ENCODE measurements around the gene MSI2. TPM values are rescaled to one million over a fixed set of nuclear protein-coding genes. Genes with fewer than 3 reads are reported as not detected.

MSI2 gene
- total and polyA plus RNA-seq, 8 donors: 35.0 to 49.5 (median 47.5) TPM

- intact Hi-C loops (cut with DNase I): no loop called here
- Histone ChIP-seq H3K27me3 (no peaks in the 10 kb centered on the region), H3K27ac (no peak overlapping the region), H3K36me3 (no peaks in the 10 kb centered on the region), H3K4me3 (no peak overlapping the region), H3K9me3 (peaks cover 0 to 6% of the 10 kb centered on the region in 2 donors), H3K4me1 (peaks cover 0 to 10% of the 10 kb centered on the region in 2 donors)
- TF ChIP-seq CTCF (IDR thresholded peaks at IDR 0.05): no peak
- ATAC-seq: no peak
- DNase-seq: no peak
Measured at GRCh38 chr17:57593739-57594462, 337.6 kb downstream of the MSI2 start.

- ATAC-seq (no peak), DNase-seq (no peak)
- Histone ChIP-seq H3K4me1 (peaks cover 0 to 18% of the 10 kb centered on the region in 2 donors), H3K9me3 (peaks cover 0 to 6% of the 10 kb centered on the region in 2 donors), H3K36me3 (no peaks in the 10 kb centered on the region), H3K27ac (no peak overlapping the region), H3K27me3 (no peaks in the 10 kb centered on the region), H3K4me3 (no peak overlapping the region)
- TF ChIP-seq CTCF (IDR thresholded peaks at IDR 0.05): no peak
- intact Hi-C loops (cut with DNase I): no loop called here
Measured at GRCh38 chr17:57594767-57595166, 338.4 kb downstream of the MSI2 start.

- no peaks in the 10 kb centered on the region for H3K36me3 ChIP-seq
- H3K4me1 ChIP-seq: peaks cover 0 to 24% of the 10 kb centered on the region in 2 donors
- no peak overlapping the region for H3K4me3 ChIP-seq
- H3K9me3 ChIP-seq: peaks cover 0 to 6% of the 10 kb centered on the region in 2 donors
- ATAC-seq (no peak), DNase-seq (no peak)
- intact Hi-C loops (cut with DNase I): no loop called here
- no peak for TF ChIP-seq CTCF (IDR thresholded peaks at IDR 0.05)
- no peak overlapping the region for H3K27ac ChIP-seq
- no peaks in the 10 kb centered on the region for H3K27me3 ChIP-seq
Measured at GRCh38 chr17:57595426-57595825, 339.1 kb downstream of the MSI2 start.

GRCh38 chr17:57595947-57596695, 339.8 kb downstream of the MSI2 start:
- H3K9me3 ChIP-seq: peaks cover 0 to 6% of the 10 kb centered on the region in 2 donors
- no peak for TF ChIP-seq CTCF (IDR thresholded peaks at IDR 0.05)
- ATAC-seq (no peak), DNase-seq (no peak)
- H3K4me3 ChIP-seq: no peak overlapping the region
- H3K4me1 ChIP-seq: peaks cover 0 to 26% of the 10 kb centered on the region in 2 donors
- no peaks in the 10 kb centered on the region for H3K27me3 ChIP-seq
- H3K36me3 ChIP-seq: no peaks in the 10 kb centered on the region
- intact Hi-C loops (cut with DNase I): no loop called here
- no peak overlapping the region for H3K27ac ChIP-seq

GRCh38 chr17:57597101-57597500, 340.8 kb downstream of the MSI2 start:
- no peak overlapping the region for H3K4me3 ChIP-seq
- TF ChIP-seq CTCF (IDR thresholded peaks at IDR 0.05): no peak
- H3K27me3 ChIP-seq: no peaks in the 10 kb centered on the region
- intact Hi-C loops (cut with DNase I): no loop called here
- no peak for ATAC-seq
- no peaks in the 10 kb centered on the region for H3K36me3 ChIP-seq
- peaks cover 0 to 26% of the 10 kb centered on the region in 2 donors for H3K4me1 ChIP-seq
- peaks cover 0 to 6% of the 10 kb centered on the region in 2 donors for H3K9me3 ChIP-seq
- no peak overlapping the region for H3K27ac ChIP-seq
- no peak for DNase-seq

All from left lung (tissue), 10 donors.